AML-193 (cell line): ENCODE measurements around the gene BPIFB3.
"Not testable (repeated sequence)": the region's sequence is repeated elsewhere in the genome, so short reads cannot be mapped to it uniquely, and the experiment has no call there.

Experiments
- DNase-seq, 2 experiments: peaks; one replicate each; lab custom pipeline; 2025; lab: John Stamatoyannopoulos, UW

BPIFB3 gene

GRCh38 chr20:33030569-33030968 is 23.1 kb upstream of the BPIFB3 start:
- no peak for DNase-seq

- DNase-seq = no peak
These were observed 22.2 kb upstream of the BPIFB3 start, which contains the start of gene BPIFB6 for GRCh38 chr20:33031531-33031930. Gene BPIFB6 (plus strand): TSS chr20:33031648. CDS start chr20:33031648, 0 bp downstream.

GRCh38 chr20:33032555-33032954 is 21.1 kb upstream of the BPIFB3 start:
- no peak for DNase-seq

- no peak for DNase-seq
These were observed 20.3 kb upstream of the BPIFB3 start for GRCh38 chr20:33033381-33033780.

GRCh38 chr20:33034115-33034514 is 19.6 kb upstream of the BPIFB3 start:
- no peak for DNase-seq

- no peak for DNase-seq
These were observed 18.7 kb upstream of the BPIFB3 start for GRCh38 chr20:33034901-33035492.

- DNase-seq = no peak
These were observed 16.2 kb upstream of the BPIFB3 start for GRCh38 chr20:33037456-33037855.

GRCh38 chr20:33038243-33038642 is 15.5 kb upstream of the BPIFB3 start:
- no peak for DNase-seq

GRCh38 chr20:33042430-33042829 is 11.3 kb upstream of the BPIFB3 start:
- DNase-seq = no peak

- no peak for DNase-seq
These were observed 10.5 kb upstream of the BPIFB3 start for GRCh38 chr20:33042983-33043730.

GRCh38 chr20:33043731-33044181 is 9.9 kb upstream of the BPIFB3 start:
- no peak for DNase-seq

- not testable (repeated sequence) for DNase-seq
These were observed 8.5 kb upstream of the BPIFB3 start for GRCh38 chr20:33045129-33045721.

- no peak for DNase-seq
These were observed 7.3 kb upstream of the BPIFB3 start for GRCh38 chr20:33046412-33046811.

- no peak for DNase-seq
These were observed 2.4 kb upstream of the BPIFB3 start for GRCh38 chr20:33051333-33051732.

GRCh38 chr20:33054381-33054780 is 678 bp downstream of the BPIFB3 start:
- DNase-seq = no peak

- no peak for DNase-seq
These were observed 1.1 kb downstream of the BPIFB3 start for GRCh38 chr20:33054791-33055190.

GRCh38 chr20:33059136-33059535 is 5.4 kb downstream of the BPIFB3 start:
- DNase-seq = no peak

- DNase-seq = no peak
These were observed 6.2 kb downstream of the BPIFB3 start for GRCh38 chr20:33059741-33060390.

GRCh38 chr20:33061658-33062028 is 7.9 kb downstream of the BPIFB3 start:
- no peak for DNase-seq

- no peak for DNase-seq
These were observed 8.6 kb downstream of the BPIFB3 start for GRCh38 chr20:33062105-33062824.

- no peak for DNase-seq
These were observed 9.1 kb downstream of the BPIFB3 start for GRCh38 chr20:33062825-33063149.

GRCh38 chr20:33063271-33063670 is 9.6 kb downstream of the BPIFB3 start:
- DNase-seq = no peak
